ENCODE measurements around the gene ZNF18. TPM values are rescaled to one million over a fixed set of nuclear protein-coding genes. Genes with fewer than 3 reads are reported as not detected.

Gene ZNF18
- total and polyA plus RNA-seq, 2 experiments from 2014 or later = 5.9 to 9.8 TPM

- TF ChIP-seq ZNF462 (CRISPR knock-in tag; IDR thresholded peaks at IDR 0.05) = no peak
- TF ChIP-seq ZNF331 (CRISPR knock-in tag; IDR thresholded peaks at IDR 0.05; ENCODE audit: low read depth) = no peak
- TF ChIP-seq NANOG (IDR thresholded peaks at IDR 0.05; ENCODE audit: borderline replicate concordance) = no peak
- no peak for TF ChIP-seq EZH2phosphoT487 (IDR thresholded peaks at IDR 0.05; ENCODE audit: unreplicated experiment)
These were observed 10.2 kb upstream of the ZNF18 start (continued) for GRCh38 chr17:12007466-12007865.

GRCh38 chr17:11999696-12000095 is 2.4 kb upstream of the ZNF18 start:
- Histone ChIP-seq H4K20me1 (replicated peaks; ENCODE audit: insufficient read depth) (no peaks in the 10 kb centered on the region), H3F3A (replicated peaks; ENCODE audit: low read depth) (peaks cover 5% of the 10 kb centered on the region; the same call in 1 of the 2 replicates), H3K9me2 (ENCODE audit: insufficient read depth) (no peaks in the 10 kb centered on the region), H3K36me3 (ENCODE audit: insufficient read depth) (no peaks in the 10 kb centered on the region), H3K27ac (ENCODE audit: low read depth) (no peak overlapping the region), H2AFZ (no peak overlapping the region), H3K79me2 (replicated peaks; ENCODE audit: insufficient read depth) (peaks cover 8% of the 10 kb centered on the region; the same call in 1 of the 2 replicates), H3K4me2 (no peak overlapping the region), H3K4me3 (no peak overlapping the region), H3K4me1 (ENCODE audit: insufficient read depth) (peaks cover 14% of the 10 kb centered on the region), H3K27me3 (ENCODE audit: insufficient read depth) (no peaks in the 10 kb centered on the region)
- H3K9me3 Mint-ChIP-seq = no peaks in the 10 kb centered on the region; the same call in 2 of the 3 replicates
- DNase-seq (ENCODE audit: low spot score) = no peak
- H3K4me1 Mint-ChIP-seq = peaks cover 11% of the 10 kb centered on the region
- H3K36me3 Mint-ChIP-seq (ENCODE audit: low read depth) = no peaks in the 10 kb centered on the region; the same call in 2 of the 3 replicates
- ATAC-seq = no peak
- no peak overlapping the region for H3K27ac Mint-ChIP-seq
- H3K4me3 Mint-ChIP-seq = no peak overlapping the region
- H3K27me3 Mint-ChIP-seq (ENCODE audit: insufficient read depth, low read depth, poor library complexity) = peaks cover 6% of the 10 kb centered on the region
- TF ChIP-seq REST (IDR thresholded peaks at IDR 0.05; ENCODE audit: unreplicated experiment) (no peak), ZNF331 (CRISPR knock-in tag; IDR thresholded peaks at IDR 0.05; ENCODE audit: low read depth) (no peak), NANOG (IDR thresholded peaks at IDR 0.05; ENCODE audit: borderline replicate concordance) (no peak), ETS1 (IDR thresholded peaks at IDR 0.05) (no peak), EZH2 (IDR thresholded peaks at IDR 0.05; ENCODE audit: low read depth, unreplicated experiment) (no peak), CTCF (conservative IDR thresholded peaks at IDR 0.05; ENCODE audit: low read depth in 2 of 2) (no peak)

Measured in GM23338 (cell line).